HG02970 (cell line): ENCODE measurements around the gene COL5A2.

ENCODE experiments used
- ATAC-seq: cut with Tn5 transposase; IDR thresholded peaks from one replicate; pipeline ENCODE4 v1.9.1; 2021; ENCODE audit warnings: mild to moderate bottlenecking, moderate library complexity, moderate number of reproducible peaks; ENCODE audit not compliant: unreplicated experiment, low FRiP score

The COL5A2 gene

DNA sequence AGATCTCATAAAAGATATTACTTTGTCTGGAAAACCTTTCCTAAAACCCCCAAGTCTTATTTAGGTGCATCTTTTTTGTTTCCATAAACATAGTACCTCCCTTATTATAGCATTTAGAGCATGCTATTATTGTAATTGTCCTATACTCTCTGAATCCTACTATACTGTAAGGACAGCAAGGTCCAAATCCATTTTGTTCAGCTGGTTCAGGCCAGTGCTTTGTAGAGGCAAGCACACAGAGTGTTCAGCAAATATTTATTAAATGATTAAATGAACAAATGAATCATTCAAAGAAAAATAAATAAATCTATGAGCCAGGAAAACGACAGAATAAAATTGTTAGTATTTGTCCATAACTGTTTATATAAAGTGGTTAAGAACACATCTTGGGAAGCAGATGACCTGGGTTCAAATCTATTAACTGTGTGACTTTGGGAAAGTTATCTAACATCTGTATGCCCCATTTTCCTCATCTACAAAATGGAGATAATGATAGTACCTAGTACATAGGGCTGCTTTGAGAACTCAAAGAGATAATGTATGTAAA lies 119.4 kb downstream of the COL5A2 start:
- ATAC-seq, result no peak

DNA sequence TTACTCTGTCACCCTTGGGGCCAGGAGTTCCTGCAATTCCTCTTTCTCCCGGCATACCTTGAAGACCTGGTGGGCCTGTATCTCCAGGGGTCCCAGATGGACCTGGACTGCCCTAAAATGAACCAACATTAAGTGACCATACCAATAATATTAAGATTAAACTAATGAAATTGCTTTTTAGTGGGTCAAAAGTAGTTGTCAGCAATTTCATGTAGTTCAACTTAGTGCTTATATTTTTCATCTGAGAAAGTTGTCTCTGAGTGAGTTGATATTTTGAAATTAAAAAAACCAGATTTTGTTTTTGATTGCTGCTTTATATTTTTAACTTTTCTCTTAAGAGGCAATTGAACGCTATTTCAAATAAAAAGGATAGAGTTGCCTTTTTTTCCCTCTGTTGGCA lies 122.2 kb downstream of the COL5A2 start:
- ATAC-seq, result no peak

DNA sequence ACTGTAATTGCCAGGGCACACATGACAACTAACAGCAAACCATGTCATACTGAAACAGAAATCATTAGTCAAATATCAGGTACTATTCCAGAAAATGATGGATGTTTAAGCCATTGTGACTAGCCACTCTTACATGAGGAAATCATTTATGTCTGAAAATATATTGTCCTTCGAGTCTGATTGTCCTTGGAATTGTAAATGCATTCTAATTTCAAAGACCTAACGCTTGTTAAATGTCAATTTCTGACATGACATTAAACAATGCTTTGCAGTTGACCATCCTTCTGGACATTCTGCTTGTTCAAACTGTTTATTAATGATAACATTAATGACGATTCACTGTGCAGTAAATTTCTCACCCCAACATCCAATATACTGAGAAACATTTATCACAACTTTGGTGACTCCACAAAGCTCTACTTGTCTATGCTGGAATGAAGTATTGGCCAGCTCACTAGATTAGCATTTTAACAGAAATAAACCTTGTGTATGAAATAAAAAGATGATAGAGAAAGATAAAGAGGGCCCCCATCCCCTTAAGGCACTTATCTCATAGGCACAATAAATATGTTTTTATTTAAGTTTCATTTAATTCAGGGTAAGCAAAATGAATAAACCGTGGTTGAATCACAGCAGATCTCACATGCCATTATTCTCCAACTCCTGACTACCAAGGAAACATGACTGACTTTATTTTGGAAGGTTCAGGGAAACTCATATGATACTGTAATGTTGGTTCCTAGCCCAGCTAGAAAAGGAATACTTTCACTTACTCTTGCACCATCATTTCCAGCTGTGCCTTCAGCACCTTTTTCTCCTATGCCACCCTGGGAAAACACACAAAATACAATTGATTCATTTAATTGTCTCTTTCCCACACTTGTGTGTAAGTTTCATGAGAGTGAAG lies 123.1 kb downstream of the COL5A2 start:
- ATAC-seq, result no peak

DNA sequence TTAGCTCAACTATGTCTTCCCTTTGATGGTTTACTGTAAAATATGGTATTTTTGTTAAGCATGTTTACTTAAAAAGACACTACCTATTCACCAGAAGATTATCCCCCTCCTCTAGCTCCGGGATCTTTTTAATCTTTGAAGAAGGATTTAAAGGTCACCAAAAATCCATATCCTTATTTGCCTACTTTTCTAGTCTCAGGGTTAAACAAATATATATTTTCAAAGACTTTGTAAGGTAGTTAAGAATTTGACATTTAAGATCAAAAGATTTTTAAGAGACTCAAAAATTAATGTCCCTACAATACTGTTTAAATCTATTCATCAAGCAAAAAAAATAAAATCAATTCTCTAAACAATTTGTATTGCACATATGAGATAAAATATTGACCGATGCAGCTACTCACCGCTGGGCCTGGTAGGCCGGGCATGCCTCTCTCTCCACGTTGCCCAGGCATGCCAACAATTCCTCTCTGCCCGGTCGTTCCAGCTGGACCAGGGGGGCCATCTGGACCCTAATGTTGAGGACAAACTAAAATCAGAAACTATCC lies 129.3 kb downstream of the COL5A2 start:
- no peak for ATAC-seq

DNA sequence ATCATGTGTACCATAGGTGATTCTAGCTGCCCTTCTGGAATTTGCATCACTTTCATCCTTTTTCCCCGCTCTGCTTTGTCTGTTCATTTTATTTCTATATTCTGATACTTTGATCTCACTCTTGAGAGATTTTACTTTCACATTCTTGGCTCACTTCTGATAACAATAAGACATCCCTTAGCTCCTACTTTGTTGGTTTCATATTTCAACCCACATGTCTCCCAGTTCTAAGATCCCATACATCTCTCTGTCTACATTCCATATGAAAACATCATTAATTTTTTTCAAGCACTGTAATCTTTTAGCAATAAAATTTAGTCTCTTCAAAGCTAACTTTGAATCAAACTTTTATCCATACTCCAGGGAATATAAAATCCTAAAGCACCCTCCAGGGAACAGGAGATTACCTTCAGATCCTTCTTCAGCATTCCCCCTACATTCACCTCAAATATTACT lies 129.8 kb downstream of the COL5A2 start:
- no peak for ATAC-seq

DNA sequence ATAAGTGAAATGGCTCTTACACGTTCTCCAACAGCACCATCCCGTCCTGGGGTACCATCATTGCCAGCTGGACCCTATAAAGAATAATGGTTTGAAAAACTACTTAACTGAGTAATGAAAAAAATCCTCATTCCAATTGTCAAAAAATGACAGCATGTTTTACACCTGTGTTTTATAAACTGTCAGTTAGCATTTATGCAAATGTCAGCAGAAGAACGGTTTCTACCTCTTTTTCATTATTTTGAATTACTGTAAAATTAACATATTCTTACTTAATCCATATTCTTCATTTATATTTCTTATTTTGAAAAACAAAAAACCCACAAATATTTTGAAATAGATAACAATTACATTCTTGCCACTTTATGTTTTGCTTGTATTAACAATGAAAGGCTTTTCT lies 131.4 kb downstream of the COL5A2 start:
- ATAC-seq, result no peak

DNA sequence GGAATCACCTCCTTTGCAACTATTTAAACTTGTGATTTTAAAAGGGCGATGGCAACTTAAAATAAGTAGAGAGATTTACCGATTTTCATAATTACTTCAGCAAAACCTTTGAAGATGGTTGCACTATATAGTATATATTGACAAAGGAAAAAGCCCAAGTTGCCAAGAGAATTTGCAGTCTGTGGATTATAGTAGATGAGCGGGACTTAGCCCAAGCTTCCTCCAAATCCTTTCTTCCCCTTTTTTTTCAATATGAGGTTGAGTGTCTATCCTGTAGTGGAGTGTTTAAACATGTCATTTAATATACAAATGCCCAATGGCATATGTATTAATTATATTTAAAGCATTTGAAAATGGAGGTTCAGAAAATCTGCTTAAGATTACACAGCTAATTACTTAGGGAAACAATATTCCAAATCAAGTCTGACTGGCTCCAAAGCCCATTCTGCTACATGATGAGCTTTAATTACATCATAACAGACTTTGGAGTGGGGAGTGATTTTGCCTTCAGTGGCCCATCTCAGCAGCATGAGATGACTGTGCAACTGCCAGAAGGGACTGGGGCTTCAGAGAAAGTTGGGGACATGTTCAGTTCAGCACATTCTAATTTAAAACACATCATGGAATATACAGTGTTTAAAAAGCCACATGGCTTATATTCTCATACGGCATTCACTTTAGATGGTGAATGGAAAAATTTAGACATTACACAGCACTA lies 132.2 kb downstream of the COL5A2 start:
- no peak for ATAC-seq

DNA sequence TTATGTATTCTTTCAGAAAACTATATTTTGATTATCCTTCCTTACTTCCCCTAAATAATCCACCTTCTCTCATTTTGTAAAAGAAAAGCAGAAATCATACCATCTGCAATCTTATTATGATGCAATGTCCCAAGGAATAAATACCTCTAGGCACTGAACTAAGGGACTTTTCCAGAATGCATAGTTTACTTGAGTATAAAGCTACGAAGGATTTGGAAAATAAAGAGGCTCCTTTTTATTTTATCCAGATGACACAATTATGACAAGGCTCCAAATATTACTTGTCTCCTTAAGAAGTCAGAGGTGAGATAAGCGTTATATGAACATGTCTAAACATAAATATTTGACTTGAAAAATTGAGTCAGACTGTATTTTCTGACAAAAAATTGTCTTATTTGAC lies 133.2 kb downstream of the COL5A2 start:
- no peak for ATAC-seq

DNA sequence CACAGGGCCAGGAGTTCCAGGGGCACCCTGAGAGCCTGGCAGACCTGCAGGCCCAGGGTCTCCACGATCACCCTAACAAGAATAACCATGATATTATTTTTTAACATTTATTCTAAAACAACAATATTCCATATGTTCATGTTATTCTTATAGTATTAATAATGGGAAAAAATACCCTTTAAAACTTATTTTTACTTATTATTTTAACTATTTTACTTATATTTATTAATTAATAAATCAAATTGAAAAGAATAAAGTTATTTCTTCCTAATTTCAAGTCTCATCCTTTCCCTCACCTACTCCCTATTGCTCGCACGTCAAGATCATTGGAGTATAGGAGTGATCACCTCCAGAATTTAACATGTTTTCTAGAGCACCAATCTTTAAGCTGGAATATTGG lies 133.7 kb downstream of the COL5A2 start:
- ATAC-seq, result no peak

DNA sequence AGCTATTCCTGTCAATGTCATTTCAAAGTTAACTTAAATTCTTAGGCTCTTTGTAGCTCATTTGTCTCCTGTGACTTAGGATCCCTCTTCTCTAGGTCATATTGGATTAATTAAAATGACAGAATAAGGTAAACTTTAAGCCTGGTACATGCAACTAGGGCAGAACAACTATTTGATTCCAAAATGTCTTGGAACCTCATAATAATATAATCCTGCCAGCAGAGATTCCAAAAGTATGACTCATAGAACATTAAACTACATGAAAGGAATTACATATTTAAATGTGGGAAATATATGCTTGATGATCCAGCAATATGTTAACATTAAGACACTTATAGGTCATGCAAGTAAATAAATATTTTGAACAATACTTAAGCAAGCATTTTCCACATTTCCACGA lies 142.0 kb downstream of the COL5A2 start:
- ATAC-seq, result no peak

DNA sequence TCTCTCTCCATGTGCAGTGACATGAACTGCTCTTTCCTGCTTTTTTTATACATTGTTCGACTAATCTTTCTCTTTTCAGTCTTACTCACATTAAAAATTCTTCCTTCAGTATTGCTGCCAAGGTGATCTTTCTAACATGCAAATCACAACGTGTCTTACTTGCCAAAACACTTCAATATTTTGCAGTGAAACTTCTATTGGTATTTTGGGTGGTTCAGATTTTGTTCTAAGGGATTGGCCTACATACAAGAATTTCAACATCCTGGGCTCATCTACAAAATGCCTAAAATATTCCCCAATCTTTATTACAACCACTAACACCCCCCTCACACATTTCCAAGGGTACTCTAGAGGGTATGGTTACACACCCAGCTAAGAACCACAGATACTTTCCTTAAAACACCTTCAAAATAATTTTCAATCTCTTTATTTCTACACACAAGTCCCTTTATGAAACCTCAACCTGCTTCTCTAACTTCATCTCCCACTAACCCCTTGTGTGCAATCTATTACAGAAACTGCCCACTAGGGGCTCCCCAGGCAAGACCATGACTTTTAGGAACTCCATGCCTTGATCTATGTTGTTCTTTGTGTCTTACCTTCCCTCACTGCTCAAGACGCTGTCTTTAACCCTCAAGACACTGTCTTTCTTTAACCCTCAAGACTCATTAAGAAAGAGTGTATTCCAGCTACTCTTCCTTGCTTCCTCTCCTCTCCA lies 154.5 kb downstream of the COL5A2 start:
- no peak for ATAC-seq

DNA sequence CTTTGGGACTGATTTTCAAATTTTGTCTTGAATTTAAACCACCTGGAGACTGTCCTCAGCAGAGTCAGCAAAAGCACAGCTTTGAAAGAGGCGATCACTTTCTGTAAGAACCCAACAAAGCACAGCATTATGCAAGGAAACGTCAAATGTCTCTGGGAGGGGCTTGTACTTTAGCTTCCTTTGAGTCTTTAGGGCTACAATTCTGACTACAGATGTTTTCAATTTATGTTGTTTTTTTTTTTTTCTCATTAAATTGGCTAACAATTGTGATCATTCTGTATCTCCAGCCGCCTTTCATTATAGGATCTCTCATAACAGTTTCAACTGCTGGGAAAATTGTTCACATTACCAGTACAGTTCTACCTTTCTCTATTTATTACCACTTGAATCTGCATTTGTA lies 157.1 kb downstream of the COL5A2 start:
- no peak for ATAC-seq

DNA sequence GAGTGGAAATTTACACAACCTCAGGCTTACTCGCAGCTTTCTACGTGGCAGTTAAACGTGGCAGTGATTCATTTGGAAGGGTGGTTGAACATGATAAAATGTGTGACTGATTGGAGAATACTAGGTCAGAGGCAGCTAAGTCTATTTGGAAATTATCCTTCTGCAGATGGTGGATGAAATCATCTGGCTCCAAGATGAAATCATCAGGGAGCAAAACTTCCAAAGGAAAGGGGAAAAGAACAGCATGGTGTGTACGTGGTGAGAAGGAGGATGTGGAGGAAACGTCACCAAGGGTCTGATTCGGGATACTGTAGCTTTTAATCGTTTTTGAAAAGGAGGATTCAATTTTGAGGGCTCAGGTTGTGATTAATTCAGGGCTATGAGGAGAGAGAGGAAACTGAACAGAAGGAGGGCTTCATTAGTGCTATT lies 157.5 kb downstream of the COL5A2 start:
- no peak for ATAC-seq

DNA sequence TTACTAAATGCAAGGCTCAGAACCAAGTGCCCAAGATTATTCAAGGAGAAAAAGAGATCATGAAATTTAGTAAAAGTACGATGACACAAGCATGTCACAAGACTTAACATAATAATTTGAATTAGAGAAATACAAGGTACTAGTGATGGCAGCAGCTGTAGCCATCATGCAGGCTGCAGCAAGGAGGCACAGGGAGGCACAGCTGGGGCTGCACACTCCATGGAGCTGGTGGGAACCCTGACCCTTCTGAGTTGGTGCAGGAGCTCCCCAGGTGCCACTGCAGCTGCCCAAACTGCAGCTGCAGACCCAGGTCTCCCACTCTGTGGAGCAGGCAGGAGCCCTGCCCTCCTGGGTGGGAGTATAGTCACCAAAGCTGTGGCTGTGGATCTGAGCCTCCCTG lies 159.4 kb downstream of the COL5A2 start:
- no peak for ATAC-seq

DNA sequence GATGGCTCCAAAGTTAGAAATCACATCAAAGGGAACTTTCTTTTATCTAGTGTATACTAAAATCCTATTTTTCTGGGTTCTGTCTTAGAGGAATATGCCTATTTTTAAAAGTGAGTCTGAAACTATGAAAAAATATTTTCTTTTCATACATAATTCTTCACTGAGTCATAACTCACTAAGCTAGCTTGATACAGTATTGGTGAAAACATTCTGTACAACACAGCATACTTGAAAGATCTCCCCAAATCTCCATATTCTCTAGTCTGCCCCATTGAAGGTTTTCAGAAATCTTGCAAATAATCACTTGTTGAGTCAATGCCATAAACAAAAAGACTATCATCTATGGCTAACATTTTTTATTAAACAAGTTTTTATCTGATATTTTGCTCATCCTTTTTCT lies 160.9 kb downstream of the COL5A2 start:
- ATAC-seq, result no peak

DNA sequence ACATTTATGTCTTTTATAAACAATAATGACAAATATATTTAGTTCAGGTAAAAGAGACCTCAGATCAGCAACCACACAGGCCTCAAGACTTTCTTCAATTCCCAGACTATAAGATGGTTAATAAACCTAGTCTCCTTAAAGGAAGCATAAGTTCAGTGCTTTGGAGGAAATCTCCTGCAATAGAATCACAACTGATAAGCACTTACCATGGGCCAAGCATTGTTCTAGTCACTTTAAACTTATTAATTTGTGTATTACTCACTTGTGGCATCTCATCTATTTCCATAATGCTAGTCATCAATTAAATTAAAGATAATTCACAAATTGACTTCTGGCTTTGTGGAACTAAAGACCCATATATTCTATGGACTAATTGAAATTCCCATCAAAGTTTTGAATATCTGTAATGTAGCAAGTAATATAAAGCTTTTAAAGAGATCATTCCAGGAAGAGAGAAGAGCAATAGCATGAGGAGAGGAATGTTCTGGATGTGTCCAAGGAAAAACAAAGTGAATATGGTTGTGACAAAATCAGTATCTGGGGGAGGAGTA lies 163.2 kb downstream of the COL5A2 start:
- ATAC-seq, result no peak

DNA sequence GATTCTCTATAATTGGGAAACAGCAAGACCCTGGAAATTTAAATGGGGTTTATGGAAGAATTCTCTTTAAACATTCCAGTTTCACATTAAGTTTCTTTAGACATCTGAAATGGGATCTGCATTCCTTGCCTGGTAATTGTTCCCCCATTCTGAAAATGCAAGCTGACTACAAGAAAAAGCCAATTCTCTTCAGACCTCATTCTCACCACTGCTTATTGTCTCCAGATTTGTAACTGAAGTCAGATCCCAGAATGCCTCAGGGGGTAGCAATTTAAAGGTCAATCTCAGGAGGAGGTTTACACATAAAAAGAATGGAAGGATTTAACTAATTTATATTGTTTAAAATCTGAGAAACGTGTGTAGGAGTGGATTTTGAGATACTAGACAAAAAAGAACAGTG lies 164.2 kb downstream of the COL5A2 start:
- no peak for ATAC-seq

DNA sequence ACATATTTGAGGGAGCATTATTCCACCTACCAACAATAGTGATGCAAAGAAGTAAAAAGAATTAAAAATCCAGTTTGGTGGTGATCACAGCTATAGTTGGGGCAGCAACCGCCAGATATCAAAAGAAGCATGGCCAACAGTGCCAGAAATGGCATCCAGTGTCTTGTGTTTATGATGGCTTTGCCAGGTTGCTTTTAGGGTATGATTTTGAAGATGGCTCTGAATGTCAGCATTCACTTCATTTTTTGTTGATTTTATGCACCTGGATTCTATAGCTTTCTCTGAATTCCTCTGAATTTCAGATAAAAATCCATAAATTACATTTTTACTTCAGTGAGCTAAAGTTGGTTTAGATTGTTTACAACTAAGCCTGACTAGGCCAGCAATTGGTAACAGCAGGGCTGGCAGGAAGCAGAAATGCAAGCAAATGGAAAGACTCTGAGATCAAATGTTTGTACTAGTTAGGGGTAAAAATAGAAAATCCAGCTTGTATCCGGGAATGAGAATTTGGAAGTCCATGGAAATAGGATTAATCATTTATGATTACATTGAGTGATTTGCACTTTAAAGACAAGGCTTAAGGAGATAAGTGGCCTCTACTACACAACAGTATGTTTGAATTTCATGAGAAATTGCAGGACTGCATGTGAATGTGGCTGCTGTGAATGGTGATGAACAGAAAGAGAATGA lies 165.0 kb downstream of the COL5A2 start:
- ATAC-seq, result no peak

DNA sequence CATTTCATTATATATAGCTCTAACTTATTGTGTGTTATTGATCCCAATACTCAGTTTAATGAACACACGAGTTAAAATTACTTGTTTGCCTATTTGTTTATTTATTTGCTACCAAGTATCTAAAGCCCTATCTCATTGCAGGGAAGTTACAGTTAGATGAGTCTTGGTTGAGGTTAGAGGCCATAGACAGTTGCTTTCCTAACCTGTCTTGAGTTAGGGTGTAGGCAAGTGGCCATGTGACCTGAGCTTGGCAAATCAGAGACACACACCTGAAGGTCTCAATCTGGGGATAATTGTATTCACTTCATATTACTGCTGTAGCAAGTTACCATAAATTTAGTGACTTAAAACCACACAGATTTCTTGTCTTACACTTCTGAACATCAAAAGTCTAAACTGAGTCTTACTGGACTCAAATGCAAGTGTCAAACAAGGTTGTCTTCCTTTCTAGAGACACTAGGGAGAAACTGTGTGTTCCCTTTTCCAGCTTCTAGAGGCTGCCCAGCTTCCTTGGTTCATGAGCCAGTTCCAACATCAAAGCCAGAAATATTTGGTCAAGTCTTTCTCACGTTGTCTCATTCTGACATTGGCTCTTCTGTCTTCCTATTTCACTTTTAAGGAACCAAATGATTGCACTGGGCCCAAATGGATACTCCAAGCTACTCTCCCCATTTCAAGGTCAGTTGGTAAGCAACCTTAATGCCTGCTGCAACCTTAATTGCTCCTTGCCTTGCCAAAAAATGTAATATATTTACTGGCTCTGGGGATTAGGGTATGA lies 165.7 kb downstream of the COL5A2 start:
- no peak for ATAC-seq
